Spinal cord (tissue), 10 donors: Measurements from ENCODE around the gene PPIP5K2. TPM values are rescaled to one million over a fixed set of nuclear protein-coding genes. Genes with fewer than 3 reads are reported as not detected.

Experiments
- DNase-seq, 6 donors: peaks; one replicate each; pipeline versions ENCODE4 v3.0.0 to v3.0.0-alpha.2; 2013 to 2015; ENCODE audit warnings: low spot score in 6 of 6, low read depth in 4 of 6
- H3K27ac ChIP-seq: one replicate; pipeline ENCODE4 v1.5.1; 2013; ENCODE audit warnings: low read depth, low read length, control low read depth
- H3K27me3 ChIP-seq: one replicate; pipeline ENCODE4 v1.6.1; 2013; ENCODE audit warnings: low read length; ENCODE audit not compliant: control insufficient read depth, insufficient read depth
- H3K36me3 ChIP-seq: one replicate; pipeline ENCODE4 v1.6.1; 2013; ENCODE audit warnings: low read length; ENCODE audit not compliant: control insufficient read depth, insufficient read depth
- H3K4me1 ChIP-seq: one replicate; pipeline ENCODE4 v1.6.1; 2013; ENCODE audit warnings: low read length; ENCODE audit not compliant: control insufficient read depth, insufficient read depth
- H3K4me3 ChIP-seq: one replicate; pipeline ENCODE4 v1.5.1; 2013; ENCODE audit warnings: low read depth, low read length, control low read depth
- H3K9me3 ChIP-seq: one replicate; pipeline ENCODE4 v1.6.1; 2013; ENCODE audit warnings: low read length; ENCODE audit not compliant: control insufficient read depth, insufficient read depth
- WGBS: methylation state at CpG from one replicate; pipeline ENCODE4 v1.1.5; 2013; ENCODE audit warnings: missing lambda C conversion rate; ENCODE audit not compliant: insufficient coverage; 5-methylcytosine and 5-hydroxymethylcytosine counted together
- polyA plus RNA-seq, 2 donors: library from polyadenylated mRNA; unstranded; fragments of 120-200 nt; gene quantifications; one replicate each; pipeline ENCODE4 v1.2.1, GENCODE V29; 2013; ENCODE audit not compliant: insufficient read length in 2 of 2
- total RNA-seq, 2 donors: library from RNA; depleted of rRNA in 1 of 2; stranded (reverse); fragments of 120-200 nt in 1 of 2; fragments of >200 nt in 1 of 2; gene quantifications; one replicate each; pipeline versions ENCODE4 v1.2.3 to v1.2.4, GENCODE V29; 2013 to 2014
- donor health status: healthy.

PPIP5K2 gene
- total and polyA plus RNA-seq, 4 donors = 62.3 to 133 (median 90.1) TPM

- H3K4me1 ChIP-seq = no peaks in the 10 kb centered on the region
- whole genome bisulfite sequencing = 100% methylated on average over 2 of the region's 5 CpGs
- H3K27ac ChIP-seq = no peak overlapping the region
- no peak for DNase-seq
- H3K9me3 ChIP-seq = peaks cover 2% of the 10 kb centered on the region
- no peak overlapping the region for H3K4me3 ChIP-seq
- peaks cover 1% of the 10 kb centered on the region for H3K36me3 ChIP-seq
- no peaks in the 10 kb centered on the region for H3K27me3 ChIP-seq
Observed at GRCh38 chr5:103228061-103228460, 108.0 kb downstream of the PPIP5K2 start.

- no peaks in the 10 kb centered on the region for H3K4me1 ChIP-seq
- WGBS = 100% methylated on average over 1 of the region's 1 CpG
- DNase-seq = no peak
- no peak overlapping the region for H3K4me3 ChIP-seq
- no peaks in the 10 kb centered on the region for H3K27me3 ChIP-seq
- no peaks in the 10 kb centered on the region for H3K36me3 ChIP-seq
- H3K9me3 ChIP-seq = peaks cover 2% of the 10 kb centered on the region
- no peak overlapping the region for H3K27ac ChIP-seq
Observed at GRCh38 chr5:103228588-103228987, 108.5 kb downstream of the PPIP5K2 start.

- H3K27ac ChIP-seq = no peak overlapping the region
- H3K4me1 ChIP-seq = no peaks in the 10 kb centered on the region
- no CpG with 5 or more reads among the region's 7 CpGs for WGBS
- peaks cover 2% of the 10 kb centered on the region for H3K9me3 ChIP-seq
- H3K4me3 ChIP-seq = no peak overlapping the region
- peak in 1 of 6 donors; percentile 15 for DNase-seq
- H3K36me3 ChIP-seq = no peaks in the 10 kb centered on the region
- H3K27me3 ChIP-seq = no peaks in the 10 kb centered on the region
Observed at GRCh38 chr5:103232393-103232999, 112.4 kb downstream of the PPIP5K2 start.

GRCh38 chr5:103234239-103234975, 114.3 kb downstream of the PPIP5K2 start:
- Histone ChIP-seq H3K36me3 (no peaks in the 10 kb centered on the region), H3K27me3 (no peaks in the 10 kb centered on the region), H3K4me3 (no peak overlapping the region), H3K4me1 (no peaks in the 10 kb centered on the region), H3K27ac (no peak overlapping the region), H3K9me3 (peaks cover 2% of the 10 kb centered on the region)
- DNase-seq = no peak
- no CpG with 5 or more reads among the region's 4 CpGs for WGBS

- WGBS = no CpG with 5 or more reads among the region's 1 CpG
- no peaks in the 10 kb centered on the region for H3K36me3 ChIP-seq
Observed at GRCh38 chr5:103235891-103236290, 115.8 kb downstream of the PPIP5K2 start.

GRCh38 chr5:103237778-103238177, 117.7 kb downstream of the PPIP5K2 start:
- Histone ChIP-seq H3K9me3 (no peaks in the 10 kb centered on the region), H3K27ac (no peak overlapping the region), H3K4me1 (no peaks in the 10 kb centered on the region), H3K4me3 (no peak overlapping the region), H3K36me3 (no peaks in the 10 kb centered on the region), H3K27me3 (no peaks in the 10 kb centered on the region)
- WGBS = no CpG with 5 or more reads among the region's 1 CpG
- DNase-seq = no peak

More at GRCh38 chr5:103235891-103236290, 115.8 kb downstream of the PPIP5K2 start:
- H3K27me3 ChIP-seq = no peaks in the 10 kb centered on the region
- H3K9me3 ChIP-seq = peaks cover 2% of the 10 kb centered on the region
- H3K4me1 ChIP-seq = no peaks in the 10 kb centered on the region
- H3K4me3 ChIP-seq = no peak overlapping the region
- no peak for DNase-seq
- H3K27ac ChIP-seq = no peak overlapping the region

- Histone ChIP-seq H3K27ac (no peak overlapping the region), H3K9me3 (no peaks in the 10 kb centered on the region), H3K36me3 (no peaks in the 10 kb centered on the region), H3K4me1 (no peaks in the 10 kb centered on the region), H3K4me3 (no peak overlapping the region), H3K27me3 (no peaks in the 10 kb centered on the region)
- DNase-seq = no peak
- WGBS = 55% methylated on average over 2 of the region's 2 CpGs
Observed at GRCh38 chr5:103243665-103244064, 123.6 kb downstream of the PPIP5K2 start.

GRCh38 chr5:103244398-103244797, 124.3 kb downstream of the PPIP5K2 start:
- Histone ChIP-seq H3K9me3 (no peaks in the 10 kb centered on the region), H3K4me3 (no peak overlapping the region), H3K27ac (no peak overlapping the region), H3K27me3 (no peaks in the 10 kb centered on the region), H3K36me3 (no peaks in the 10 kb centered on the region), H3K4me1 (no peaks in the 10 kb centered on the region)
- no peak for DNase-seq

GRCh38 chr5:103245761-103246160, 125.7 kb downstream of the PPIP5K2 start:
- Histone ChIP-seq H3K27me3 (no peaks in the 10 kb centered on the region), H3K9me3 (no peaks in the 10 kb centered on the region), H3K36me3 (no peaks in the 10 kb centered on the region), H3K27ac (no peak overlapping the region), H3K4me3 (no peak overlapping the region), H3K4me1 (no peaks in the 10 kb centered on the region)
- DNase-seq = no peak
- WGBS = no CpG with 5 or more reads among the region's 4 CpGs

GRCh38 chr5:103247118-103247517, 127.0 kb downstream of the PPIP5K2 start:
- Histone ChIP-seq H3K9me3 (no peaks in the 10 kb centered on the region), H3K4me3 (no peak overlapping the region), H3K27me3 (no peaks in the 10 kb centered on the region), H3K36me3 (no peaks in the 10 kb centered on the region), H3K4me1 (no peaks in the 10 kb centered on the region), H3K27ac (no peak overlapping the region)
- no CpG with 5 or more reads among the region's 1 CpG for whole genome bisulfite sequencing
- no peak for DNase-seq
